HepG2 (cell line): Measurements from ENCODE around the gene PRMT5. TPM values are rescaled to one million over a fixed set of nuclear protein-coding genes. Genes with fewer than 3 reads are reported as not detected.

ENCODE experiments used
- ARID2 ChIP-seq: sonication (generic); formaldehyde crosslinking; IDR thresholded peaks from 2 replicates; pipeline ENCODE4 v1.8.1; 2022; ENCODE audit warnings: mild to moderate bottlenecking, missing genetic modification reagents, borderline replicate concordance
- BHLHE40 ChIP-seq: IDR thresholded peaks from 2 replicates; pipeline ENCODE4 v1.6.1; 2011; ENCODE audit warnings: low read length, improper control_type of control experiment
- FOXM1 ChIP-seq: sonication (generic); formaldehyde crosslinking; IDR thresholded peaks from 2 replicates; pipeline ENCODE4 v1.5.0; 2020; ENCODE audit warnings: missing genetic modification reagents
- HMG20B ChIP-seq: conservative IDR thresholded peaks from 2 replicates; pipeline ENCODE4 v1.6.1; 2016; ENCODE audit warnings: missing genetic modification reagents, missing compliant biosample characterization
- MEIS2 ChIP-seq: sonication (generic); formaldehyde crosslinking; IDR thresholded peaks from 2 replicates; pipeline ENCODE4 v1.9.0; 2021; ENCODE audit warnings: mild to moderate bottlenecking, missing genetic modification reagents
- NFE2L1 ChIP-seq: sonication (generic); formaldehyde crosslinking; IDR thresholded peaks from 2 replicates; pipeline ENCODE4 v1.4.0; 2020; ENCODE audit warnings: missing genetic modification reagents, mild to moderate bottlenecking, borderline replicate concordance
- PITX1 ChIP-seq: sonication (generic); formaldehyde crosslinking; IDR thresholded peaks from 2 replicates; pipeline ENCODE4 v1.5.1; 2020; ENCODE audit warnings: mild to moderate bottlenecking, missing genetic modification reagents
- SNAI1 ChIP-seq: sonication (generic); formaldehyde crosslinking; IDR thresholded peaks from 2 replicates; pipeline ENCODE4 v1.5.0; 2020; ENCODE audit warnings: mild to moderate bottlenecking, missing genetic modification reagents, borderline replicate concordance
- SOX13 ChIP-seq, 3 experiments: fragments of 450-650 bp in 1 of 3; sonication (generic) in 1 of 3; formaldehyde crosslinking in 1 of 3; IDR thresholded peaks in 2 of 3; conservative IDR thresholded peaks in 1 of 3; 2 replicates each; pipeline versions ENCODE4 v1.5.0 to v1.6.1; 2016 to 2020; ENCODE audit warnings: antibody characterized with exemption in 1 of 3, mild to moderate bottlenecking in 1 of 3, missing compliant biosample characterization in 1 of 3, missing genetic modification reagents in 1 of 3, moderate library complexity in 1 of 3
- TMF1 ChIP-seq: sonication (generic); formaldehyde crosslinking; IDR thresholded peaks from 2 replicates; pipeline ENCODE4 v1.8.1; 2022; ENCODE audit warnings: low read depth, missing genetic modification reagents
- ZBTB14 ChIP-seq: sonication (generic); formaldehyde crosslinking; IDR thresholded peaks from 2 replicates; pipeline ENCODE4 v1.4.0; 2020; ENCODE audit warnings: missing genetic modification reagents
- ZNF142 ChIP-seq: sonication (generic); formaldehyde crosslinking; IDR thresholded peaks from 2 replicates; pipeline ENCODE4 v1.4.0; 2020; ENCODE audit warnings: missing genetic modification reagents
- ZNF354B ChIP-seq: sonication (generic); formaldehyde crosslinking; IDR thresholded peaks from 2 replicates; pipeline ENCODE4 v1.8.0; 2022; ENCODE audit warnings: mild to moderate bottlenecking, missing genetic modification reagents
- ZNF614 ChIP-seq: IDR thresholded peaks from 2 replicates; pipeline ENCODE4 v1.6.1; 2018; ENCODE audit warnings: missing biosample characterization, missing genetic modification reagents, inconsistent platforms, borderline replicate concordance
- ZNF772 ChIP-seq: sonication (generic); formaldehyde crosslinking; IDR thresholded peaks from 2 replicates; pipeline ENCODE4 v1.5.0; 2020; ENCODE audit warnings: mild to moderate bottlenecking, missing genetic modification reagents
- ZSCAN9 ChIP-seq: IDR thresholded peaks from 2 replicates; pipeline ENCODE4 v1.6.1; 2016; ENCODE audit warnings: borderline replicate concordance
- polyA plus RNA-seq, 8 experiments: library from polyadenylated mRNA; depleted of rRNA in 3 of 8; stranded (reverse) in 7 of 8; unstranded in 1 of 8; fragments of >200 nt; fragmentation: Illumina TruSeq in 4 of 8; extraction: Trizol in 4 of 8; gene quantifications; 2 replicates each; pipeline versions ENCODE4 v1.2.1 to v1.2.3, GENCODE V29; 2011 to 2016; ENCODE audit warnings: low read depth in 4 of 8, missing spikeins in 1 of 8, mixed read lengths in 1 of 8; ENCODE audit not compliant: insufficient read depth in 1 of 8
- total RNA-seq, 5 experiments: library from RNA; depleted of rRNA; stranded (reverse); fragments of >200 nt; fragmentation: Illumina TruSeq; extraction: Trizol; gene quantifications; 2 replicates each; pipeline ENCODE4 v1.2.3, GENCODE V29; 2016; ENCODE audit warnings: low read depth in 1 of 5
- TF ChIP-seq, protein P1 (sequence below): sonication (generic); formaldehyde crosslinking; IDR thresholded peaks from 2 replicates; pipeline ENCODE4 v1.4.0; 2020; ENCODE audit warnings: missing genetic modification reagents

The PRMT5 gene
- total and polyA plus RNA-seq, 2 of the 13 experiments (the other 11 are each of a cell fraction or from before 2014, with no cell fraction given), result 210 to 354 TPM

DNA sequence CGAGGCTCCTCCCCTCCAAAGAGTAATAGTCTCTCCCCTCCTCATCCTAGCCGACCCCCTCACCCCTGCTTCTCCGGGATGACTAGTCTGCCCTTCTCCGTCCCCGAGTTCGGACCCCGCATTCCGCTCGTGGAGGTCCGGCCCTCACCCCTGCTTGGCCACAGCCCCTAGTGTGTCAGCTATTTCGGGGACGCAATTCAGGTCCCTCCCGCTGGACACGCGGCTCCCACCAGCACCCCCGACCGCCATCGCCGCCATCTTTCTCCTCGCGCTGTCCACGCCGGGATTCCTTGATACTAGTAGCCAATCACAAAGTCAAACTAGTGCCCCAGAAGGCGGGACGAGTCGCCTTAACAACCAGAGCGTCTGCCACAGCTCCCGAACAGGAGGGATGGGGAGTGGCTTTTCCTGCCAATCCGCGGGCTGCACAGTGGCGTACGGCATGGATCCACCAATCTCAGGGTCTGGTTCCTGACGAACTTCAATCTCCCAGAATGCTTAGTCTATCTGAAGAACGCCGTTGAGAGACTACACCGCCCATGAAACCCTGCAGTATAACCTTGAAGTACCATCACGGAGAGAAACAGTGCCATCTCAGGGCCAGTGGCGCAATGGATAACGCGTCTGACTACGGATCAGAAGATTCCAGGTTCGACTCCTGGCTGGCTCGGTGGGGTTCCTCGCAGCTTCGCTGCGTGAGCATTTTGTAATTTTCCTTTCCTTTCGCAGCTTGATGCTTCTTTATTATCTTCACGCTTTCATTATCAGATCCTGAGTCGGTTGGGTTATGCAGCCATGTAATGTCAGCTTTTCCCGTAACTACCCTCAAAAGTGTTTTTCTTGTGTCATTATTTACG, at the start of gene PRMT5 (continued):
- TF ChIP-seq ARID2 (CRISPR knock-in tag) (peak; percentile 79; the same call in 1 of the 2 replicates), ZNF614 (peak; percentile 99), BHLHE40 (no peak), ZBTB14 (CRISPR knock-in tag) (peak; percentile 68; the same call in 1 of the 2 replicates), ZSCAN9 (peak; percentile 86), ZNF354B (peak; percentile 55; the same call in 1 of the 2 replicates), MEIS2 (peak; percentile 88), PITX1 (CRISPR knock-in tag) (peak; percentile 92), TMF1 (CRISPR knock-in tag) (peak; percentile 67; the same call in 1 of the 2 replicates), SOX13 (IDR thresholded peaks at IDR 0.05) (peak; percentile 77), SOX13 (CRISPR knock-in tag; conservative IDR thresholded peaks at IDR 0.05 in 1 of 2, IDR thresholded peaks at IDR 0.05 in 1 of 2) (peak; percentile 74 to 91; a peak in 2 of 4 replicates), NFE2L1 (CRISPR knock-in tag) (no peak; the same call in 1 of the 2 replicates), FOXM1 (peak; percentile 85; the same call in 1 of the 2 replicates), HMG20B (peak; percentile 91), ZNF142 (peak; percentile 82), SNAI1 (CRISPR knock-in tag) (no peak; the same call in 1 of the 2 replicates), ZNF772 (CRISPR knock-in tag) (peak; percentile 98)
- TF ChIP-seq, protein P1, sequence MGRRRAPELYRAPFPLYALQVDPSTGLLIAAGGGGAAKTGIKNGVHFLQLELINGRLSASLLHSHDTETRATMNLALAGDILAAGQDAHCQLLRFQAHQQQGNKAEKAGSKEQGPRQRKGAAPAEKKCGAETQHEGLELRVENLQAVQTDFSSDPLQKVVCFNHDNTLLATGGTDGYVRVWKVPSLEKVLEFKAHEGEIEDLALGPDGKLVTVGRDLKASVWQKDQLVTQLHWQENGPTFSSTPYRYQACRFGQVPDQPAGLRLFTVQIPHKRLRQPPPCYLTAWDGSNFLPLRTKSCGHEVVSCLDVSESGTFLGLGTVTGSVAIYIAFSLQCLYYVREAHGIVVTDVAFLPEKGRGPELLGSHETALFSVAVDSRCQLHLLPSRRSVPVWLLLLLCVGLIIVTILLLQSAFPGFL, result 0 out of 2 replicates have a peak, but pooled peaks have one; percentile 82
